WTC11 (cell line): ENCODE data around the gene PIGN. TPM values are rescaled to one million over a fixed set of nuclear protein-coding genes. Genes with fewer than 3 reads are reported as not detected.

ENCODE experiments used
- ATAC-seq: fragments of 200-7000 bp; cut with Tn5 transposase; 2 replicates; pipeline ENCODE4 v1.10.0; 2021; ENCODE audit warnings: mild to moderate bottlenecking, moderate library complexity
- CTCF ChIA-PET: fragments of 300-600 bp; sonication (Branson Sonifier 250); formaldehyde crosslinking; loops from one replicate; lab custom pipeline; 2021; ENCODE audit warnings: antibody characterized with exemption; lab: Charles Lee
- POLR2A ChIA-PET: fragments of 350-600 bp; sonication (Branson Sonifier 250); formaldehyde crosslinking; loops from one replicate; lab custom pipeline; 2021; ENCODE audit warnings: antibody characterized with exemption; lab: Charles Lee
- DNase-seq: peaks from one replicate; pipeline ENCODE4 v3.0.0; 2021; ENCODE audit warnings: low spot score
- H3K27ac Mint-ChIP-seq: 2 replicates; pipeline ENCODE4 v1.8.0; 2021; ENCODE audit warnings: mixed read lengths
- H3K27me3 Mint-ChIP-seq: 2 replicates; pipeline ENCODE4 v1.8.0; 2021; ENCODE audit warnings: low read depth, mild to moderate bottlenecking, moderate library complexity, mixed read lengths
- H3K36me3 Mint-ChIP-seq: 2 replicates; pipeline ENCODE4 v1.8.0; 2021; ENCODE audit warnings: mixed read lengths
- H3K4me1 Mint-ChIP-seq: 2 replicates; pipeline ENCODE4 v1.8.0; 2022; ENCODE audit warnings: mixed read lengths
- H3K4me3 Mint-ChIP-seq: 2 replicates; pipeline ENCODE4 v1.8.0; 2021; ENCODE audit warnings: mild to moderate bottlenecking, moderate library complexity, mixed read lengths
- H3K9me3 Mint-ChIP-seq: 2 replicates; pipeline ENCODE4 v1.8.0; 2021; ENCODE audit warnings: mixed read lengths
- ARID4B ChIP-seq: sonication (generic); formaldehyde crosslinking; IDR thresholded peaks from 2 replicates; pipeline ENCODE4 v1.8.0; 2023; ENCODE audit warnings: missing genetic modification reagents, mild to moderate bottlenecking, borderline replicate concordance
- E2F5 ChIP-seq: sonication (generic); formaldehyde crosslinking; IDR thresholded peaks from 2 replicates; pipeline ENCODE4 v1.8.1; 2022; ENCODE audit warnings: mild to moderate bottlenecking, moderate library complexity, missing genetic modification reagents
- ETV6 ChIP-seq: sonication (generic); formaldehyde crosslinking; IDR thresholded peaks from 2 replicates; pipeline ENCODE4 v1.8.1; 2022; ENCODE audit warnings: mild to moderate bottlenecking, missing genetic modification reagents
- FOXP1 ChIP-seq: sonication (generic); formaldehyde crosslinking; IDR thresholded peaks from 2 replicates; pipeline ENCODE4 v1.8.0; 2022; ENCODE audit warnings: missing genetic modification reagents, mild to moderate bottlenecking, moderate library complexity, borderline replicate concordance
- GRHL2 ChIP-seq: fragments of 250-450 bp; sonication (Bioruptor Pico); IDR thresholded peaks from 2 replicates; pipeline ENCODE4 v1.8.0; 2022; ENCODE audit warnings: mild to moderate bottlenecking, moderate library complexity; ENCODE audit not compliant: insufficient replicate concordance, severe bottlenecking
- NFATC4 ChIP-seq: fragments of 250-450 bp; sonication (Bioruptor Pico); IDR thresholded peaks from 2 replicates; pipeline ENCODE4 v1.9.0; 2021; ENCODE audit warnings: mild to moderate bottlenecking
- NFE2L1 ChIP-seq: sonication (generic); formaldehyde crosslinking; IDR thresholded peaks from 2 replicates; pipeline ENCODE4 v1.8.1; 2023; ENCODE audit warnings: missing genetic modification reagents
- PREB ChIP-seq: sonication (generic); formaldehyde crosslinking; IDR thresholded peaks from 2 replicates; pipeline ENCODE4 v1.8.1; 2022; ENCODE audit warnings: mild to moderate bottlenecking, missing genetic modification reagents, moderate library complexity, borderline replicate concordance
- RORB ChIP-seq: fragments of 250-450 bp; sonication (Bioruptor Pico); IDR thresholded peaks from 2 replicates; pipeline ENCODE4 v1.9.0; 2021; ENCODE audit warnings: mild to moderate bottlenecking
- TP53 ChIP-seq: sonication (generic); formaldehyde crosslinking; IDR thresholded peaks from 2 replicates; pipeline ENCODE4 v1.8.1; 2023; ENCODE audit warnings: mild to moderate bottlenecking, missing genetic modification reagents
- ZBTB21 ChIP-seq: sonication (generic); formaldehyde crosslinking; IDR thresholded peaks from 2 replicates; pipeline ENCODE4 v1.8.1; 2023; ENCODE audit warnings: mild to moderate bottlenecking, missing genetic modification reagents, borderline replicate concordance
- ZNF138 ChIP-seq: sonication (generic); formaldehyde crosslinking; conservative IDR thresholded peaks from 2 replicates; pipeline ENCODE4 v1.8.1; 2022; ENCODE audit warnings: mild to moderate bottlenecking, moderate library complexity, missing genetic modification reagents
- ZNF317 ChIP-seq: sonication (generic); formaldehyde crosslinking; IDR thresholded peaks from 2 replicates; pipeline ENCODE4 v1.8.1; 2023; ENCODE audit warnings: low read depth, mild to moderate bottlenecking, moderate library complexity, missing genetic modification reagents, borderline replicate concordance
- ZNF396 ChIP-seq: fragments of 250-450 bp; sonication (Bioruptor Pico); IDR thresholded peaks from 2 replicates; pipeline ENCODE4 v1.8.0; 2021; ENCODE audit warnings: mild to moderate bottlenecking, moderate library complexity, borderline replicate concordance
- total RNA-seq: library from RNA; stranded (reverse); gene quantifications from 3 replicates; pipeline ENCODE4 v1.2.3, GENCODE V29; 2021
- TF ChIP-seq, protein P1 (sequence below): fragments of 250-450 bp; sonication (Bioruptor Pico); IDR thresholded peaks from 2 replicates; pipeline ENCODE4 v1.9.0; 2021; ENCODE audit warnings: mild to moderate bottlenecking
- TF ChIP-seq, protein P2 (sequence below): sonication (generic); formaldehyde crosslinking; IDR thresholded peaks from 2 replicates; pipeline ENCODE4 v1.8.1; 2023; ENCODE audit warnings: mild to moderate bottlenecking, missing genetic modification reagents, moderate library complexity
- TF ChIP-seq, protein P3 (sequence below): sonication (generic); formaldehyde crosslinking; IDR thresholded peaks from 2 replicates; pipeline ENCODE4 v1.8.1; 2023; ENCODE audit warnings: mild to moderate bottlenecking, missing genetic modification reagents, borderline replicate concordance

Gene PIGN
- total RNA-seq, 1 experiment from 2014 or later: 23.4 TPM

DNA sequence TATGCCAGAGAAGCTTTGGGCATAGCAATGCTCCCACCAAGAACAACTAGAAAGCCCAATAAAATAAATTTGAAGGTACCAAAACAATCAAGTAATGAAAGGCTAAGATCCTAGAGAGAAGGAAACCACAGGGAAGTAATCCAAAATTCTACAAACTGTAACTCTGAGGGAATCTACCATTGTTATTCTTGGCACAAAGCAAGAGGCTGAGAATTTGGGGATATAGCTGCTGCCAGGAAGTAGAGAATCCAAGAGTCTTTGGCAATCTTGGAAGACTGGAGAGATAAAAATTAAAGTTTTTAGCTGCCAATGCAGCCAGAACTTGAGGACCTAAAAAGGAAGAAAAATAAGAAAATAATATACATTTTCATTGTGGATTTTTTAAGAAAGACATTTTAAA lies 68.5 kb downstream of the PIGN start:
- TF ChIP-seq E2F5 (no peak), GRHL2 (CRISPR knock-in tag) (no peak), ZBTB21 (CRISPR knock-in tag) (no peak), ZNF396 (CRISPR knock-in tag) (no peak), RORB (CRISPR knock-in tag) (no peak), ZNF317 (CRISPR knock-in tag) (no peak), ZNF138 (CRISPR knock-in tag) (no peak), ARID4B (CRISPR knock-in tag) (no peak), PREB (CRISPR knock-in tag) (no peak), FOXP1 (no peak)
- TF ChIP-seq, protein P1, sequence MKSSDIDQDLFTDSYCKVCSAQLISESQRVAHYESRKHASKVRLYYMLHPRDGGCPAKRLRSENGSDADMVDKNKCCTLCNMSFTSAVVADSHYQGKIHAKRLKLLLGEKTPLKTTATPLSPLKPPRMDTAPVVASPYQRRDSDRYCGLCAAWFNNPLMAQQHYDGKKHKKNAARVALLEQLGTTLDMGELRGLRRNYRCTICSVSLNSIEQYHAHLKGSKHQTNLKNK (CRISPR knock-in tag): no peak
- TF ChIP-seq, protein P2, sequence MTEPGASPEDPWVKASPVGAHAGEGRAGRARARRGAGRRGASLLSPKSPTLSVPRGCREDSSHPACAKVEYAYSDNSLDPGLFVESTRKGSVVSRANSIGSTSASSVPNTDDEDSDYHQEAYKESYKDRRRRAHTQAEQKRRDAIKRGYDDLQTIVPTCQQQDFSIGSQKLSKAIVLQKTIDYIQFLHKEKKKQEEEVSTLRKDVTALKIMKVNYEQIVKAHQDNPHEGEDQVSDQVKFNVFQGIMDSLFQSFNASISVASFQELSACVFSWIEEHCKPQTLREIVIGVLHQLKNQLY (CRISPR knock-in tag): no peak
- Mint-ChIP-seq H3K4me3 (no peak overlapping the region), H3K27me3 (no peaks in the 10 kb centered on the region), H3K9me3 (no peaks in the 10 kb centered on the region), H3K27ac (no peak overlapping the region), H3K4me1 (no peaks in the 10 kb centered on the region), H3K36me3 (no peaks in the 10 kb centered on the region)
- ChIA-PET CTCF (interaction anchor here (1.1 kb wide), 1 partner anchor 537 kb away, joined by 3 read pairs; no protein-coding TSS in a partner anchor), POLR2A (no interaction called here)
- ATAC-seq: no peak
- no peak for DNase-seq

DNA sequence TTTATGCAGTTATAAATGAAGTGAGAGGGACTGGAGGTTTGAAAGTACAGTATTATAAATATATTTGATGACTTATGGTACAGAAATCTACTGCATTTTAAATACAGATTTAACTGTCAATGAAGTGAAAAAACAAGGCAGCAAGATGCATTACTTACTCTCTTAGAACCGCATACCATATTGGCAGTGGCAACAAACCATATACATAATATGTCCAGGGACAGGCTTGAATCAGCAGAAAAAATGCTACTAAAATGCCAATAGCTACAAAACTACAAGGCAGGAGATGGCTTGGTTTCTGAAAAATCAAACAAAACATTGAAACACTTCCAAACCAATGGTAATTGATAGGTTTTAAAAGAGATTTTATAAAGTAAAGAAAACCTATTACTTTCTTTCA lies 77.2 kb downstream of the PIGN start:
- Mint-ChIP-seq H3K27ac (no peak overlapping the region), H3K9me3 (no peaks in the 10 kb centered on the region), H3K27me3 (no peaks in the 10 kb centered on the region), H3K4me3 (no peak overlapping the region), H3K36me3 (no peaks in the 10 kb centered on the region), H3K4me1 (no peaks in the 10 kb centered on the region)
- ChIA-PET POLR2A (no interaction called here), CTCF (interaction anchor here (1.0 kb wide), 1 partner anchor 22 kb away, joined by 4 read pairs; no protein-coding TSS in a partner anchor)
- ATAC-seq (no peak), DNase-seq (no peak)
- TF ChIP-seq ETV6 (CRISPR knock-in tag): no peak
- TF ChIP-seq NFE2L1: no peak
- no peak for TF ChIP-seq NFATC4 (CRISPR knock-in tag)
- no peak for TF ChIP-seq TP53 (CRISPR knock-in tag)
- no peak for TF ChIP-seq GRHL2 (CRISPR knock-in tag)
- TF ChIP-seq, protein P3, sequence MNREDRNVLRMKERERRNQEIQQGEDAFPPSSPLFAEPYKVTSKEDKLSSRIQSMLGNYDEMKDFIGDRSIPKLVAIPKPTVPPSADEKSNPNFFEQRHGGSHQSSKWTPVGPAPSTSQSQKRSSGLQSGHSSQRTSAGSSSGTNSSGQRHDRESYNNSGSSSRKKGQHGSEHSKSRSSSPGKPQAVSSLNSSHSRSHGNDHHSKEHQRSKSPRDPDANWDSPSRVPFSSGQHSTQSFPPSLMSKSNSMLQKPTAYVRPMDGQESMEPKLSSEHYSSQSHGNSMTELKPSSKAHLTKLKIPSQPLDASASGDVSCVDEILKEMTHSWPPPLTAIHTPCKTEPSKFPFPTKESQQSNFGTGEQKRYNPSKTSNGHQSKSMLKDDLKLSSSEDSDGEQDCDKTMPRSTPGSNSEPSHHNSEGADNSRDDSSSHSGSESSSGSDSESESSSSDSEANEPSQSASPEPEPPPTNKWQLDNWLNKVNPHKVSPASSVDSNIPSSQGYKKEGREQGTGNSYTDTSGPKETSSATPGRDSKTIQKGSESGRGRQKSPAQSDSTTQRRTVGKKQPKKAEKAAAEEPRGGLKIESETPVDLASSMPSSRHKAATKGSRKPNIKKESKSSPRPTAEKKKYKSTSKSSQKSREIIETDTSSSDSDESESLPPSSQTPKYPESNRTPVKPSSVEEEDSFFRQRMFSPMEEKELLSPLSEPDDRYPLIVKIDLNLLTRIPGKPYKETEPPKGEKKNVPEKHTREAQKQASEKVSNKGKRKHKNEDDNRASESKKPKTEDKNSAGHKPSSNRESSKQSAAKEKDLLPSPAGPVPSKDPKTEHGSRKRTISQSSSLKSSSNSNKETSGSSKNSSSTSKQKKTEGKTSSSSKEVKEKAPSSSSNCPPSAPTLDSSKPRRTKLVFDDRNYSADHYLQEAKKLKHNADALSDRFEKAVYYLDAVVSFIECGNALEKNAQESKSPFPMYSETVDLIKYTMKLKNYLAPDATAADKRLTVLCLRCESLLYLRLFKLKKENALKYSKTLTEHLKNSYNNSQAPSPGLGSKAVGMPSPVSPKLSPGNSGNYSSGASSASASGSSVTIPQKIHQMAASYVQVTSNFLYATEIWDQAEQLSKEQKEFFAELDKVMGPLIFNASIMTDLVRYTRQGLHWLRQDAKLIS (CRISPR knock-in tag): no peak
- no peak for TF ChIP-seq ARID4B (CRISPR knock-in tag)
- TF ChIP-seq E2F5: no peak
